OCI-LY3 (cell line): ENCODE measurements around the gene CLPX.

Experiments
- CTCF ChIP-seq: fragments of 200-600, 300-600 bp; sonication (generic); IDR thresholded peaks from 2 replicates; pipeline ENCODE4 v1.5.1; 2014; ENCODE audit warnings: antibody characterized with exemption, low read length, low read depth
- EZH2phosphoT487 ChIP-seq: fragments of 200-600 bp; shearing (Covaris generic); IDR thresholded peaks from 2 replicates; pipeline ENCODE4 v1.6.1; 2018; ENCODE audit warnings: antibody characterized with exemption, mixed run types, low read depth

GRCh38 chr15:65226221-65226620, 41.1 kb upstream of the CLPX start:
- TF ChIP-seq CTCF (no peak), EZH2phosphoT487 (no peak)
